Gastrocnemius medialis (tissue), 4 donors: ENCODE measurements around the gene TMUB2. TPM values are rescaled to one million over a fixed set of nuclear protein-coding genes. Genes with fewer than 3 reads are reported as not detected.
A peak's percentile ranks its signal among the peaks of the same experiment; 100 is the strongest.

Experiments
- ATAC-seq, 2 donors: fragments of 150-250 bp; one replicate each; pipeline ENCODE4 v1.9.1; 2016
- DNase-seq, 2 donors: peaks; one replicate each; pipeline ENCODE4 v3.0.0-alpha.2; 2019
- H3K27ac ChIP-seq, 4 donors: fragments of 200-600 bp; sonication (generic); 1 replicate in 1 of 4; 2 replicates in 3 of 4; pipeline ENCODE4 v1.5.1; 2016 to 2018; ENCODE audit warnings: mild to moderate bottlenecking in 2 of 4, moderate library complexity in 1 of 4
- H3K27me3 ChIP-seq, 3 donors: fragments of 200-600 bp; sonication (generic) in 2 of 3; 1 replicate in 1 of 3; 2 replicates in 2 of 3; pipeline versions ENCODE4 v1.5.1 to v1.6.0; 2016 to 2019; ENCODE audit warnings: mild to moderate bottlenecking in 1 of 3, moderate library complexity in 1 of 3
- H3K36me3 ChIP-seq, 2 donors: fragments of 200-600 bp; sonication (generic) in 1 of 2; one replicate each; pipeline ENCODE4 v1.5.1; 2017 to 2018
- H3K4me1 ChIP-seq, 2 donors: fragments of 200-600 bp; sonication (generic) in 1 of 2; one replicate each; pipeline ENCODE4 v1.5.1; 2016 to 2017; ENCODE audit warnings: mild to moderate bottlenecking in 2 of 2
- H3K4me3 ChIP-seq, 4 donors: fragments of 200-600 bp; sonication (generic) in 3 of 4; 1 replicate in 1 of 4; 2 replicates in 3 of 4; pipeline ENCODE4 v1.5.1; 2016 to 2019; ENCODE audit warnings: mild to moderate bottlenecking in 2 of 4
- H3K9me3 ChIP-seq, 3 donors: fragments of 200-600 bp; sonication (generic) in 2 of 3; 1 replicate in 1 of 3; 2 replicates in 2 of 3; pipeline ENCODE4 v1.5.1; 2016 to 2019
- POLR2A ChIP-seq, 2 donors: fragments of 450-650 bp; IDR thresholded peaks; one replicate each; pipeline ENCODE4 v1.6.1; 2017; ENCODE audit warnings: antibody characterized with exemption in 2 of 2, mild to moderate bottlenecking in 2 of 2, moderate library complexity in 2 of 2
- in situ Hi-C, 4 donors: fragments of 200-750 bp; cut with MboI; loops; one replicate each; pipeline versions ENCODE4 v1.15.0 to v1.8.0; 2017; ENCODE audit warnings: low sequenced_read_pairs in 4 of 4
- intact Hi-C: fragments of 100-400 bp; cut with DNase I; formaldehyde crosslinking; loops from one replicate; pipeline ENCODE4 v1.15.1; 2023; ENCODE audit warnings: low total_unique reads
- total RNA-seq, 4 donors: library from RNA; depleted of rRNA; stranded (reverse); fragments of >200 nt; gene quantifications; one replicate each; pipeline versions ENCODE4 v1.1.0 to v1.2.3, GENCODE V29; 2016
- TF ChIP-seq, protein P1 (sequence below), 5 experiments: fragments of 450-650 bp in 3 of 5; fragments of 200-600 bp in 2 of 5; sonication (generic) in 2 of 5; IDR thresholded peaks in 4 of 5; conservative IDR thresholded peaks in 1 of 5; 1 replicate in 4 of 5; 2 replicates in 1 of 5; pipeline ENCODE4 v1.5.1; 2016 to 2019; ENCODE audit warnings: antibody characterized with exemption in 5 of 5, mild to moderate bottlenecking in 3 of 5, moderate library complexity in 3 of 5

TMUB2 gene
- total RNA-seq, 4 donors from 2014 or later = 25.6 to 34.7 (median 27.4) TPM

DNA sequence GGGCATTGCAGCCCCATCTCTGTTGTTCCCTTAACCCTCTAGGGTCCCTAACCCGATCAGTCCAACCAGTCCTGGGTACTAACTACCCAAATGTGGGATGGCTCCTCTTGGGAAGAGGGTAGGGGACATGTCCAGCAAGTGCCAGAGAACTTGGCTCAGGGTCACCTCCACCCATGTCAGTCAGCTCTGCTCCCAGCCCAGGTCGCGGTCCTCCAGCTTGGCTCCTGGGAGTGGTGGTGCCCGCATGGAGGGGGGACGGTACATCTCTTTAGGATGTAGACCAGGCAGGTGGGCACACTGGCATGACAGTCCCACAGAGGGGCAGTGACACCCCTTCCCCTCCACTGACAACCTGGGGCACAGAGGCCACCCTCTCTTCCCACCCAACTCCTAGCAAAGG lies 6.0 kb downstream of the TMUB2 start:
- no peaks in the 10 kb centered on the region for H3K9me3 ChIP-seq
- ATAC-seq = no peak
- H3K27ac ChIP-seq = no peak overlapping the region
- TF ChIP-seq POLR2A (IDR thresholded peaks at IDR 0.05) = no peak
- TF ChIP-seq, protein P1, sequence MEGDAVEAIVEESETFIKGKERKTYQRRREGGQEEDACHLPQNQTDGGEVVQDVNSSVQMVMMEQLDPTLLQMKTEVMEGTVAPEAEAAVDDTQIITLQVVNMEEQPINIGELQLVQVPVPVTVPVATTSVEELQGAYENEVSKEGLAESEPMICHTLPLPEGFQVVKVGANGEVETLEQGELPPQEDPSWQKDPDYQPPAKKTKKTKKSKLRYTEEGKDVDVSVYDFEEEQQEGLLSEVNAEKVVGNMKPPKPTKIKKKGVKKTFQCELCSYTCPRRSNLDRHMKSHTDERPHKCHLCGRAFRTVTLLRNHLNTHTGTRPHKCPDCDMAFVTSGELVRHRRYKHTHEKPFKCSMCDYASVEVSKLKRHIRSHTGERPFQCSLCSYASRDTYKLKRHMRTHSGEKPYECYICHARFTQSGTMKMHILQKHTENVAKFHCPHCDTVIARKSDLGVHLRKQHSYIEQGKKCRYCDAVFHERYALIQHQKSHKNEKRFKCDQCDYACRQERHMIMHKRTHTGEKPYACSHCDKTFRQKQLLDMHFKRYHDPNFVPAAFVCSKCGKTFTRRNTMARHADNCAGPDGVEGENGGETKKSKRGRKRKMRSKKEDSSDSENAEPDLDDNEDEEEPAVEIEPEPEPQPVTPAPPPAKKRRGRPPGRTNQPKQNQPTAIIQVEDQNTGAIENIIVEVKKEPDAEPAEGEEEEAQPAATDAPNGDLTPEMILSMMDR (IDR thresholded peaks at IDR 0.05 in 4 of 5, conservative IDR thresholded peaks at IDR 0.05 in 1 of 5) = no peak
- no peaks in the 10 kb centered on the region for H3K27me3 ChIP-seq
- H3K4me1 ChIP-seq = peaks cover 7 to 9% of the 10 kb centered on the region in 2 donors
- no peak overlapping the region for H3K4me3 ChIP-seq
- in situ Hi-C loops = no loop called here
- intact Hi-C loops = no loop called here
- DNase-seq = no peak
- H3K36me3 ChIP-seq = peaks cover 0 to 58% of the 10 kb centered on the region in 2 donors

DNA sequence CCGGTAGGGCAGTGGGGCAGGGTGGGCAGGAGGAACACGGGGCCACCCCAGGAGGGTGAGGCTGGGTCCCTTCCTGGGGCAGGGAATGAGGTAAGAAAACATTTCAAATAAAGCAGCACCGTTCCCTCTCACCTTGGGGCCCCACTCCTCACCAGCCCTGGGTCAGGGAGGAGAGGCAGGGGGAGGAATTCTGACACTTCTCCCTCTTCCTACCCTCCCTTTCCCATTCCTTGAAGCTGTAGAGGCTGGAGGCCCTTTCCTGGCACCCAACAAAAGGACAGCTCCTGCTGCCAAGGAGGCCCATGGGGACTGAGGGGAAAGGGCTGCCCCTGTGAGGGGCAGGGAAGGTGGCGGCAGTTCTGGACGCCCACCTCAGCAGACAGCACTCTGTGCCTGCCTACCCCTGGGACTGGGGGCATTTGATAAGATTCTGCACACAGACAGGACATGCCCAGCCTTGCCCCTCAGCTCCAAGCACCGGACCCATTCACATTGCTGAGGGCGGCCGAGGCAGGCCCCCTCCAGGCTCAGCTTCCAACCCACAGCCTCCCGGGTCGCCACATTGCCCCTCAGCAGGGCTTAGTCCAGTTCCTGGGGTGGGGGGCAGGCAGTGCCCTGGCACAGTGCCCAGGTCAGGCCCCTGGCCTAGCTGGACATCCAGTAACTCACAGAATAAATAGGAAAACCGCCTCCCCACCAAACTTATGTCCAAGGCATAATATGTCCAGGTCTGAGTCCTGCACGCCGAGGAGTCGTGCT lies 6.7 kb downstream of the TMUB2 start:
- Histone ChIP-seq H3K4me3 (no peak overlapping the region), H3K36me3 (peaks cover 0 to 58% of the 10 kb centered on the region in 2 donors), H3K27ac (no peak overlapping the region), H3K27me3 (no peaks in the 10 kb centered on the region), H3K4me1 (peaks cover 7 to 9% of the 10 kb centered on the region in 2 donors), H3K9me3 (no peaks in the 10 kb centered on the region)
- ATAC-seq (no peak), DNase-seq (no peak)
- intact Hi-C loops = no loop called here
- TF ChIP-seq, protein P1 (IDR thresholded peaks at IDR 0.05 in 4 of 5, conservative IDR thresholded peaks at IDR 0.05 in 1 of 5) = no peak
- TF ChIP-seq POLR2A (IDR thresholded peaks at IDR 0.05) = no peak
- in situ Hi-C loops = no loop called here

DNA sequence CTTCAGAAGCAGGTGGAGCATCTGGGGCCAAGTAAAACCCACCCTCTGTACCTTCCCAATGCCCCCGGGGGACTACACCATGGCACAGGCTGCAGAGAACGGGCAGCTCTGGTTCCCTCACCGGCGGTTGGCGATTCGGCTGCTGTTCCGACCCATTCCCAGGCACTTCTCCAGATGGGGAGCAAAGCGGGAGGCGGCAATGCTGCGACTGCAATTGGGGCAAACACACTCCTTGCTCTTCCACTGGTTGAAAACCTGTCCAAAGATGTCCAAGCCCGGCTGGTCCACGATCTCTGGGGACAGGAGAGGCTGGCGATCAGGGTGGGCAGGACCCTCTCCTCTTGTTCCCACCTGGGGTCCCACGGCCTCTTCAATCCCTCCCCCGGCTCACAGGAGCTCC lies 10.3 kb downstream of the TMUB2 start:
- Histone ChIP-seq H3K4me3 (no peak overlapping the region), H3K4me1 (peaks cover 9 to 15% of the 10 kb centered on the region in 2 donors), H3K9me3 (no peaks in the 10 kb centered on the region), H3K27ac (peak overlapping the region in 2 of 4 donors; percentile 94 to 98), H3K27me3 (no peaks in the 10 kb centered on the region), H3K36me3 (peaks cover 0 to 37% of the 10 kb centered on the region in 2 donors)
- DNase-seq (no peak), ATAC-seq (no peak)
- TF ChIP-seq, protein P1 (IDR thresholded peaks at IDR 0.05 in 4 of 5, conservative IDR thresholded peaks at IDR 0.05 in 1 of 5) = no peak
- no peak for TF ChIP-seq POLR2A (IDR thresholded peaks at IDR 0.05)
- intact Hi-C loops = no loop called here
- in situ Hi-C loops = no loop called here

DNA sequence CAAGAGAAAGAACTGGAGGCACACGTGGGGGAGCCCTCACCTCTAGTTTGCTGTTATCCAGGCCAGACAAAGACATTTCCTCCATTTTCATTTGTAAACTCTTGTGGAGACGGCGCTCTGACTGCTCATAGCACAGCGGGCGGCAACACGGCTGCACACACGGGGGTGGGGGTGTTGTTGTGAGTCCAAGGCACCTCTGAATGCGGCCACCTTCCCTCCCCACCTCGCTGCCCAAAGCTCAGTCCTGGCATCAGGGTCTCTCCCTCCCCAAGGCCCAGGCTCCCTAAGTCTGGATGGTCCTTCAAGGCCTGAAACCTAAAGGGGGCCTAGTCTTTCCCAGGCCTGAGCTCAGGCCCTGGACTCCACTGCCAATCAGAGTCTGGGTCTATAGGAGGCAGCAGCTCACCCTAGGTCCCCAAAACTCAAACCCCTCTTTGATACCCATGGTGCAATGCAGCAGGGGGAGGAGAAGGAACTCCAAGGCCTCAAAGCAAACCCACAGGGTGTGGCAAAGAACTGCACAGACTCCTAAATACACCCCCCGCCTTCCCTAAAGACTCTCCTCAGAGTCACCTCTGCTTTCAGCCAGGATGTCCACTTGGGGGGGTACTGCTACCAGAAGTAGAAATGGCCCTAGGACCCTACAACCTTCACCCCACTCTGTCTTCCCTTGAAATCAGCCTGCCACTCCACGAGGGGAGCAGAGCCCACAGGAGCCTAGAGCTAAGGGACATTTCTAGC lies 11.4 kb downstream of the TMUB2 start:
- ATAC-seq (no peak), DNase-seq (no peak)
- peaks cover 0 to 37% of the 10 kb centered on the region in 2 donors for H3K36me3 ChIP-seq
- no peaks in the 10 kb centered on the region for H3K9me3 ChIP-seq
- peak overlapping the region; percentile 94 to 98 (median 95) for H3K27ac ChIP-seq
- peaks cover 9 to 15% of the 10 kb centered on the region in 2 donors for H3K4me1 ChIP-seq
- intact Hi-C loops = no loop called here
- TF ChIP-seq POLR2A (IDR thresholded peaks at IDR 0.05) = no peak
- TF ChIP-seq, protein P1 (IDR thresholded peaks at IDR 0.05 in 4 of 5, conservative IDR thresholded peaks at IDR 0.05 in 1 of 5) = no peak
- in situ Hi-C loops = no loop called here
- H3K27me3 ChIP-seq = no peaks in the 10 kb centered on the region
- H3K4me3 ChIP-seq = peak overlapping the region; percentile 82 to 96 (median 86)
